BJ (cell line): Measurements from ENCODE around the gene ICE2. TPM values are rescaled to one million over a fixed set of nuclear protein-coding genes. Genes with fewer than 3 reads are reported as not detected.

ENCODE experiments used
- CTCF ChIA-PET: fragments of 350-600 bp; formaldehyde crosslinking; extraction: SDS; loops from one replicate; lab custom pipeline; 2021; ENCODE audit warnings: antibody characterized with exemption, inconsistent platforms; lab: Yijun Ruan, JAX
- POLR2A ChIA-PET: fragments of 300-600 bp; sonication (Branson Sonifier 250); formaldehyde crosslinking; extraction: SDS; loops from one replicate; lab custom pipeline; 2021; ENCODE audit warnings: antibody characterized with exemption; lab: Charles Lee
- DNase-seq: peaks from one replicate; pipeline ENCODE4 v3.0.0-alpha.2; 2011; ENCODE audit warnings: low read depth
- H3K27me3 ChIP-seq: 2 replicates; pipeline ENCODE4 v1.6.0; 2011; ENCODE audit warnings: low read length; ENCODE audit not compliant: control insufficient read depth, insufficient read depth
- H3K36me3 ChIP-seq: 2 replicates; pipeline ENCODE4 v1.5.1; 2011; ENCODE audit warnings: low read length; ENCODE audit not compliant: control insufficient read depth, insufficient read depth
- H3K4me3 ChIP-seq: 2 replicates; pipeline ENCODE4 v1.5.1; 2011; ENCODE audit warnings: low read depth, mild to moderate bottlenecking, control low read depth, low read length
- CTCF ChIP-seq: IDR thresholded peaks from 2 replicates; pipeline ENCODE4 v1.5.1; 2011; ENCODE audit warnings: low read depth, mild to moderate bottlenecking, control low read depth, inconsistent platforms, low read length, moderate library complexity; ENCODE audit not compliant: insufficient read depth
- polyA plus RNA-seq: library from polyadenylated mRNA; depleted of rRNA; stranded (reverse); fragments of >200 nt; gene quantifications from 2 replicates; pipeline ENCODE4 v1.2.3, GENCODE V29; 2011

ICE2 gene
- polyA plus RNA-seq, 1 experiment, result 19.4 TPM

- TF ChIP-seq CTCF, result no peak
- Histone ChIP-seq H3K36me3 (peaks cover 15% of the 10 kb centered on the region), H3K4me3 (no peak overlapping the region), H3K27me3 (no peaks in the 10 kb centered on the region)
- POLR2A ChIA-PET, result no interaction called here
- DNase-seq, result no peak
- CTCF ChIA-PET, result interaction anchor here (1.0 to 1.8 kb wide), 4 partner anchors 9 to 56 kb away, joined by 3 to 5 read pairs (median 4); no protein-coding TSS in a partner anchor
These were observed 91.6 kb downstream of the ICE2 start for GRCh38 chr15:60387321-60387720.

GRCh38 chr15:60386615-60387014 lies 92.3 kb downstream of the ICE2 start:
- no peak for TF ChIP-seq CTCF
- ChIA-PET CTCF (interaction anchor here (1.0 to 1.8 kb wide), 4 partner anchors 9 to 57 kb away, joined by 3 to 5 read pairs (median 4); no protein-coding TSS in a partner anchor), POLR2A (no interaction called here)
- H3K27me3 ChIP-seq, result no peaks in the 10 kb centered on the region
- peaks cover 18% of the 10 kb centered on the region for H3K36me3 ChIP-seq
- no peak overlapping the region for H3K4me3 ChIP-seq
- no peak for DNase-seq

- no peak for TF ChIP-seq CTCF
- Histone ChIP-seq H3K36me3 (peaks cover 20% of the 10 kb centered on the region), H3K27me3 (no peaks in the 10 kb centered on the region), H3K4me3 (no peak overlapping the region)
- no peak for DNase-seq
- ChIA-PET CTCF (interaction anchor here (0.7 to 1.8 kb wide), 4 partner anchors 26 to 60 kb away, joined by 3 to 5 read pairs (median 4); no protein-coding TSS in a partner anchor), POLR2A (no interaction called here)
These were observed 93.1 kb downstream of the ICE2 start for GRCh38 chr15:60385620-60386552.

- POLR2A ChIA-PET, result no interaction called here
- H3K4me3 ChIP-seq, result no peak overlapping the region
- H3K27me3 ChIP-seq, result no peaks in the 10 kb centered on the region
These were observed 94.3 kb downstream of the ICE2 start for GRCh38 chr15:60384526-60385126.

More at GRCh38 chr15:60384526-60385126, 94.3 kb downstream of the ICE2 start:
- TF ChIP-seq CTCF, result no peak
- CTCF ChIA-PET, result interaction anchor here (0.7 to 1.5 kb wide), 3 partner anchors 46 to 137 kb away, joined by 3 read pairs; no protein-coding TSS in a partner anchor
- peaks cover 18% of the 10 kb centered on the region for H3K36me3 ChIP-seq
- DNase-seq, result no peak
